IPS-15b (cell line): ENCODE measurements around the gene IQSEC1.

Experiments used
- H3K27me3 ChIP-seq: one replicate; pipeline ENCODE4 v1.6.1; 2013; ENCODE audit warnings: low read length; ENCODE audit not compliant: control insufficient read depth, insufficient read depth
- H3K36me3 ChIP-seq: one replicate; pipeline ENCODE4 v1.6.1; 2013; ENCODE audit warnings: low read length; ENCODE audit not compliant: control insufficient read depth, insufficient read depth
- H3K4me1 ChIP-seq: one replicate; pipeline ENCODE4 v1.6.1; 2013; ENCODE audit warnings: mild to moderate bottlenecking, low read length; ENCODE audit not compliant: control insufficient read depth, insufficient read depth
- H3K4me3 ChIP-seq: one replicate; pipeline ENCODE4 v1.5.1; 2013; ENCODE audit warnings: low read depth, low read length
- H3K9ac ChIP-seq: one replicate; pipeline ENCODE4 v1.6.1; 2013; ENCODE audit warnings: low read depth, mild to moderate bottlenecking, low read length
- H3K9me3 ChIP-seq: one replicate; pipeline ENCODE4 v1.6.1; 2013; ENCODE audit warnings: mild to moderate bottlenecking, low read length; ENCODE audit not compliant: control insufficient read depth, insufficient read depth

The IQSEC1 gene

GRCh38 chr3:12898965-12899755 lies 174.1 kb downstream of the IQSEC1 start:
- no peak overlapping the region for H3K4me3 ChIP-seq
- H3K9me3 ChIP-seq = no peaks in the 10 kb centered on the region
- no peaks in the 10 kb centered on the region for H3K4me1 ChIP-seq
- H3K36me3 ChIP-seq = peaks cover 7% of the 10 kb centered on the region
- peaks cover 3% of the 10 kb centered on the region for H3K27me3 ChIP-seq
- H3K9ac ChIP-seq = no peak overlapping the region

- no peak overlapping the region for H3K4me3 ChIP-seq
- no peaks in the 10 kb centered on the region for H3K4me1 ChIP-seq
- H3K9me3 ChIP-seq = no peaks in the 10 kb centered on the region
- peaks cover 7% of the 10 kb centered on the region for H3K36me3 ChIP-seq
- no peak overlapping the region for H3K9ac ChIP-seq
- peaks cover 3% of the 10 kb centered on the region for H3K27me3 ChIP-seq
These were observed 174.8 kb downstream of the IQSEC1 start for GRCh38 chr3:12898290-12898964.

DNA sequence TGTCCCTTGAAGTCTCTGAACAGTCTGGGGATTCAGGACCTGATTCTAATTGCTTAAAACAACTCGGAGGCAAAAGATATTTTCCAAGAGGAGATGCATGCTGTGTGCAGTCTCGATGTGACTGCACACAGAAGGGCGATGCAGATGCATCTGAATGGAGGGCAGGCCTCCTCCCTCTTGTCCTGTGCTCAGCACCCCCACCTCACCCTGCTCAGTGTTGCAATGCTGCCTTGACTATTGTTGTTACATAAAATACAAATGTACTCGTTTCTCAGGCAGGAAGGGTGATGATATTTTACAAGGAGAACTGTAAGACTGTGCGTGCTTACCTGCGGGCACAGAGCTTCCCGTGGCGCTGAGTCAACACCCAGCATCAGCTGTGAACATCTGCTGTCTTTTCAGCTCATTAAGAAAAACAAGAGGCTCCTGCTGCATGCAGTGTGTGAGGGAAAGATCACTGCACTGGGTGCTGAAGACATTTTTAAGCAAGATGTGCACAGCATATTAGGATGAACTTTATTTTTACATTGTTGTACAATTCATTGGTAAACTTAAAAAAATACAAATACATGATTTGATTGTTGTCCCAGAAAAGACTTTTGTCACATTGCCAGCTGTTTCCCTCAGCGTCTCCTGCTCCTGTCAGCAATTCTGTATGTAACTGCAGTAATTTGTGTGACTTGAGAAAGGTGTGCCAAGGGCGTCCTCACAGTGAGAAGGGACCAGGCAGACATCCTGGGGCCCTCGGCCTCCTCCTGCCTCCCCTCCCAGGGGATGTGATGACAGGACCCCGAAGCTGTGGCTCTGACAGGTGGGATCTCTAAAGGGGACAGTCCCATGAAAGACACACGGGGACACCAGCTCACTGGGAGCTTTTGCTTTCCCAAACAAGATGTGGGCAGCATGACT lies 175.6 kb downstream of the IQSEC1 start:
- Histone ChIP-seq H3K9ac (no peak overlapping the region), H3K27me3 (peaks cover 3% of the 10 kb centered on the region), H3K4me1 (no peaks in the 10 kb centered on the region), H3K9me3 (no peaks in the 10 kb centered on the region), H3K36me3 (peaks cover 7% of the 10 kb centered on the region), H3K4me3 (no peak overlapping the region)

DNA sequence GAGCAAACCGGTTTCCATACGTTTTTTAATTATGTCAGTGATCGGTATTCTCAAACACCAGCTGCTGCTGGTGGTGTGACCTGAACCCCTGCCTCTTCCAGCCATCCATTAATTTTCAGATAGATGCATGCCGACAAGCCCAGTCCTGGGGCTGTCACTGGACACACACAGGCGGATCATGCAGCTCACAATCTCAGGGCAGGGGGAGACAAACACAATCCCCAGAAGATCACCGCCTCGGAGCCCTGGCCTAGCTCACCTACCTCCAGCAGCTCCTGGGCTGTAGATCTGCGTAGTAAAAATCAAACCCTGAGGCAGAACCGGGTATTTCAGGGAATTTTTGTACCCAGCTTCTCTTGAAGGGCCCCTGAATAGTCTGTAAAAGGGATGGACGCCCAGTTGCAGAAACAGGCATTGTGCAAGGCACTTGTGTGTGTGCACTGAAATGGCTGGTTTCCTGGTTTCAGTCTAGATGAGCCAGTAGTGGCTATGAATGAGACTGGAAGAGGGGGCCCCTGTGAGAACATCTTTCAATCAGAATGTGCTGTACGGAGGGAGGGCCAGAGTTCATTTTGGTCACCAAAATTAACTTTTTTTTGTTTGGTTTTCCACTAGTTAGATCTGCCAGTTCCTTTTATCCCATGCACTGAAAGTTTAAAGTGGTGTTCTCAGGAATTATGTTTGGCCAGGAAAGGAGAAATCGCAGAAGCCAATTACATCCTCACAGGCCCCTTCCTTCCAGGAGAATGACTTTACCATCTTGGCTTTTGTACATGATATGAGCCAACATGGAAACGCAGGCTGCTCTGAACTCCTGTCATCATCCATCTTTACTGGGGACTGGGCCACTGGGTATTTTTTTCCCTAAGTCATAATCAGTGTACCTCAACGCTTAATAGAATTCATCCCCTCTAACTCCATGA lies 176.9 kb downstream of the IQSEC1 start:
- Histone ChIP-seq H3K27me3 (peaks cover 8% of the 10 kb centered on the region), H3K4me1 (no peaks in the 10 kb centered on the region), H3K4me3 (no peak overlapping the region), H3K9ac (no peak overlapping the region), H3K9me3 (no peaks in the 10 kb centered on the region), H3K36me3 (peaks cover 7% of the 10 kb centered on the region)

DNA sequence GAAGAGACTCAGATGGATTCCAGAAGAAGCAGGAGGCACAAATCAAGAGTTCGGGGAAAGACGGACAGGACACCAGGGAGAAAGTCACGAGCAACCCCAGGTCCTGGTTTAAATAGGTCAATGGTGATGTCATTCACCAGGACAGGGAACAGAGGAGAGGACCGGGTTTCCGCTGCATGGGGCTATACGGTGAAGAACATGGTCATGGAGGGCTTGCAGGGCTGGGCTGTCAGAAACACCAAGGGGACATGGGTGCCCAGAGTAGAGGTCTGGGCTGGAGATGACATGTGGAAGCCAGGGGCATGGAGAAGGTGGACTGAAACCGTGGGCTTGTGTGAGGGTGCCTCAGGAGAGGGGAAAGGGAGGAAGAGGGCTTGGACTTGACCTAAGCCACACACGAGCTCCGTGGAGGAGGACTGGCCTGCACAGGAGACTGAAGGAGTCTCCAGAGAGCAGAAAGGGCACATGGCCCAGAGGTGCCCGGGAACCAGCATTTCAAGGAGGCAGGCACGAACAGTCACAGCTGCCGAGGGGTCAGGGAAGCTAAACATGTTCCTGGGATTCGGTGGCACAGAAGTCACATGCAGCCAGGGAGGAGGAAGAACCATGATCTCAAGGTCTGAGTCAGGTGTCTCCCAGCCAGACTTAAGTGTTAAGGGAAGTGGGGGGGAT lies 177.7 kb downstream of the IQSEC1 start:
- H3K27me3 ChIP-seq = peaks cover 9% of the 10 kb centered on the region
- no peaks in the 10 kb centered on the region for H3K9me3 ChIP-seq
- no peaks in the 10 kb centered on the region for H3K4me1 ChIP-seq
- no peak overlapping the region for H3K4me3 ChIP-seq
- H3K9ac ChIP-seq = no peak overlapping the region
- H3K36me3 ChIP-seq = peaks cover 1% of the 10 kb centered on the region

- no peak overlapping the region for H3K4me3 ChIP-seq
- H3K4me1 ChIP-seq = no peaks in the 10 kb centered on the region
- H3K36me3 ChIP-seq = no peaks in the 10 kb centered on the region
- H3K9me3 ChIP-seq = no peaks in the 10 kb centered on the region
- peaks cover 9% of the 10 kb centered on the region for H3K27me3 ChIP-seq
- no peak overlapping the region for H3K9ac ChIP-seq
These were observed 178.6 kb downstream of the IQSEC1 start for GRCh38 chr3:12894629-12895028.

DNA sequence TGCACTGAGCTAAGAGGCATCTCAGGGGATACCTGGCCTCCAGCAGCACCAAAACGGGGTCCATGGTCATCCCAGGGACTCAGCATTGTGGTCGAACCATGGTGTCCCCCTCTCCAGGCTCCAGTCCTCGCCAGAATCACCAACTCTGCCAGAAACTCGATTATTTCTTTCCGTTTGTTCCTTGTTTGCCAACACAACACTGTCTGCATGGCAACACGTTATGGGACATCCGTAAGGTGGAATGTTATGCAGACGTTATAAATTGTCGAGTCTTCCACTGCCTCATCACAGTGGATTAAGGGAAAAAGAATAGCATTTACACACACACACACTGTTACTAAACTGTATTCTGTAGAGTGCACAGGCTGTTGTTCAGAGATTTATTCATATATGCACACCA lies 179.4 kb downstream of the IQSEC1 start:
- H3K4me3 ChIP-seq = no peak overlapping the region
- no peaks in the 10 kb centered on the region for H3K9me3 ChIP-seq
- H3K4me1 ChIP-seq = no peaks in the 10 kb centered on the region
- H3K9ac ChIP-seq = no peak overlapping the region
- H3K27me3 ChIP-seq = peaks cover 9% of the 10 kb centered on the region
- H3K36me3 ChIP-seq = no peaks in the 10 kb centered on the region

DNA sequence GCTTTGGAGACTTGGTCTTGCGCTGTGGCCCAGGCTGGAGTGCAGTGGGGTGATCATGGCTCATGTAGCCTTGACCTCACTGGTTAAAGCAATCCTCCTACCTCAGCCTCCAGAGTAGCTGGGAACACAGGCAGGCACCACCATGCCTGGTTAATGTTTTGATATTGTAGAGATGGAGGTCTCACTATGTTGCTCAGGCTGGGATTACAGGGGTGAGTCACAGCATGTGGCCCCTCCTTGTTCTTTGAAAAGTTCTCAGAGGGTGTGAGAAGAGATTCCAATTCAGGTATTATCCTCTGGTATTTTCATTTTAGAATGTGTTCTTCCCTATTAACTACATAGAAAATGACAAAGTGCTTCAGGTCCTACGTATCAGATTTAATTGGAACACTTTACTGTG lies 180.0 kb downstream of the IQSEC1 start:
- Histone ChIP-seq H3K36me3 (no peaks in the 10 kb centered on the region), H3K4me3 (no peak overlapping the region), H3K9me3 (no peaks in the 10 kb centered on the region), H3K9ac (no peak overlapping the region), H3K27me3 (peaks cover 9% of the 10 kb centered on the region), H3K4me1 (no peaks in the 10 kb centered on the region)

- H3K4me1 ChIP-seq = no peaks in the 10 kb centered on the region
- no peak overlapping the region for H3K9ac ChIP-seq
- no peaks in the 10 kb centered on the region for H3K9me3 ChIP-seq
- no peak overlapping the region for H3K4me3 ChIP-seq
- H3K36me3 ChIP-seq = no peaks in the 10 kb centered on the region
- peaks cover 9% of the 10 kb centered on the region for H3K27me3 ChIP-seq
These were observed 180.4 kb downstream of the IQSEC1 start for GRCh38 chr3:12892840-12893189.

- Histone ChIP-seq H3K4me3 (no peak overlapping the region), H3K4me1 (no peaks in the 10 kb centered on the region), H3K9me3 (no peaks in the 10 kb centered on the region), H3K27me3 (peaks cover 9% of the 10 kb centered on the region), H3K36me3 (no peaks in the 10 kb centered on the region), H3K9ac (no peak overlapping the region)
These were observed 181.0 kb downstream of the IQSEC1 start for GRCh38 chr3:12891985-12892839.
